ENCODE data around the gene LOXL3.

The LOXL3 gene

DNA sequence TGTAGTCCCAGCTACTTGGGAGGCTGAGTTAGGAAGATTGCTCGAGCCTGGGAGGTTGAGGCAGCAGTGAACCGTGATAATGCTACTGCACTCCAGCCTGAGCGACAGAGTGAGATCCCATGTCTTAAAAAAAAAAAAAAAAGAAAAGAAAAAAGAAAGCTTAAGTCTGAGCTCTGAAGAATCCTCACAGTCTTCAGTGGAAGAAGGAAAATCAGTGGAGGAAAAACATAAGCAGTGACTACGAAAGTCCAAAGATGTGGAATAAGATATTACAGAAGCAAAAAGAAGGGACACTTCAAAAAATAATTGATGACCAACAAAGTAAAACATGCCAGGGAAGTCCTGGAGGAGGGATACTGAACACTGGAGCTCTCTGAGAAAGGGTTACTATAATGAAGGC is 43.5 kb downstream of the LOXL3 start:
- no peak overlapping the region for H3K27ac ChIP-seq (ENCODE audit: insufficient read depth in 1 of 2, low read depth in 1 of 2, low read length in 2 of 2, poor library complexity in 1 of 2, severe bottlenecking in 2 of 2)
- H3K4me1 ChIP-seq (ENCODE audit: control extremely low read depth in 1 of 4, control insufficient read depth in 4 of 4, insufficient read depth in 4 of 4, low read length in 3 of 4) = peaks cover 0 to 44% (median 40%) of the 10 kb centered on the region in 4 experiments
- CTCF ChIA-PET = interaction anchor here (0.9 to 12.7 kb wide), 9 partner anchors 7 to 83 kb away, joined by 3 to 143 read pairs (median 4); partner anchors contain the start of genes AUP1, CCDC142, DQX1 and HTRA2
- H3K36me3 ChIP-seq (ENCODE audit: control insufficient read depth in 4 of 4, insufficient read depth in 4 of 4, low read length in 3 of 4) = peaks cover 0 to 8% (median 7%) of the 10 kb centered on the region in 4 experiments
- no peak for DNase-seq
- POLR2A ChIA-PET = interaction anchor here (1.5 kb wide), 1 partner anchor 52 kb away, joined by 4 read pairs; the partner anchor contains the start of gene WBP1
- WGBS (ENCODE audit: insufficient coverage) = 88% methylated on average over 3 of the region's 4 CpGs
- H3K4me3 ChIP-seq (ENCODE audit: control insufficient read depth in 1 of 7, extremely low read depth in 1 of 7, insufficient read depth in 4 of 7, low read depth in 2 of 7, low read length in 6 of 7) = no peak overlapping the region
- no peaks in the 10 kb centered on the region for H3K9me3 ChIP-seq (ENCODE audit: control extremely low read depth in 1 of 5, control insufficient read depth in 4 of 5, insufficient read depth in 2 of 5, low read depth in 1 of 5, low read length in 4 of 5)
- H3K27me3 ChIP-seq (replicated peaks in 2 of 5; ENCODE audit: control insufficient read depth in 4 of 5, insufficient read depth in 5 of 5, low read length in 4 of 5) = peaks cover 7 to 66% (median 38%) of the 10 kb centered on the region in 5 experiments

DNA sequence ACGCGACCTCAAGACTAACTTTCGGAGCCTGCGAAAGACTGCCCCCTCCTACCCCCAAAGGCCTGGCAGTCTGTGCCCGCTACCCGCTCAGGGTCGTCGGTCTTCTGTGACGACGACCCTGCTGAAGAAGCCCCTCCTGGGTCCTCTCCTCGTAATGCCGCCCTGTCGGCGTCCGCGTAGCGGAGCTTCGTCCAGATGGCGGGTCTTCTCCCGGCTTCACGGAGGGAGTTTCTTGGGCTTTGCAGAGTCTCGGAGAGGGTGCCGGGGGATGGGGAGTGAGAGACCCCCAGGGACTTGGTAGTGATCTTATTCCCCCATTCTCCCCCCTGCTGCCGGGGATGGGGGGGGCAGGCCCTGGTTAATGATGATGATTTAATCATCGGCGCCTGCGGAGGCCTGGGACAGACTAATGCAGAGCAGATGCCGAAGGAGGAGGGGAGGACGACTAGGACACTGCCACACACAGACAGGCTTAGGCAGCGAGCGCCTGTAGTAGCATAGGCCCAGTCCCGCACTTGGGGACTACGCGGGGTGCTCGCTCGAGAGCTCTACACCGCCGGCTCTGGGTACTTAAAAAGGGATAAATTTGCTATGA is 45.7 kb downstream of the LOXL3 start:
- DNase-seq = no peak
- WGBS (ENCODE audit: insufficient coverage) = 21% methylated on average over 25 of the region's 38 CpGs
- ChIA-PET CTCF (interaction anchor here (0.6 to 12.7 kb wide), 8 partner anchors 10 to 1208 kb away, joined by 3 to 143 read pairs (median 9); partner anchors contain the start of genes AUP1, DQX1 and HTRA2), POLR2A (no interaction called here)
- Histone ChIP-seq H3K27me3 (replicated peaks in 2 of 5; ENCODE audit: control insufficient read depth in 4 of 5, insufficient read depth in 5 of 5, low read length in 4 of 5) (peaks cover 7 to 63% (median 33%) of the 10 kb centered on the region in 5 experiments), H3K27ac (ENCODE audit: insufficient read depth in 1 of 2, low read depth in 1 of 2, low read length in 2 of 2, poor library complexity in 1 of 2, severe bottlenecking in 2 of 2) (peak overlapping the region; percentile 92 to 96), H3K9me3 (ENCODE audit: control extremely low read depth in 1 of 5, control insufficient read depth in 4 of 5, insufficient read depth in 2 of 5, low read depth in 1 of 5, low read length in 4 of 5) (no peaks in the 10 kb centered on the region), H3K4me3 (ENCODE audit: control insufficient read depth in 1 of 7, extremely low read depth in 1 of 7, insufficient read depth in 4 of 7, low read depth in 2 of 7, low read length in 6 of 7) (peak overlapping the region; percentile 80 to 99 (median 91)), H3K36me3 (ENCODE audit: control insufficient read depth in 4 of 4, insufficient read depth in 4 of 4, low read length in 3 of 4) (peaks cover 0 to 16% (median 8%) of the 10 kb centered on the region in 4 experiments), H3K4me1 (ENCODE audit: control extremely low read depth in 1 of 4, control insufficient read depth in 4 of 4, insufficient read depth in 4 of 4, low read length in 3 of 4) (peaks cover 0 to 45% (median 28%) of the 10 kb centered on the region in 4 experiments)

DNA sequence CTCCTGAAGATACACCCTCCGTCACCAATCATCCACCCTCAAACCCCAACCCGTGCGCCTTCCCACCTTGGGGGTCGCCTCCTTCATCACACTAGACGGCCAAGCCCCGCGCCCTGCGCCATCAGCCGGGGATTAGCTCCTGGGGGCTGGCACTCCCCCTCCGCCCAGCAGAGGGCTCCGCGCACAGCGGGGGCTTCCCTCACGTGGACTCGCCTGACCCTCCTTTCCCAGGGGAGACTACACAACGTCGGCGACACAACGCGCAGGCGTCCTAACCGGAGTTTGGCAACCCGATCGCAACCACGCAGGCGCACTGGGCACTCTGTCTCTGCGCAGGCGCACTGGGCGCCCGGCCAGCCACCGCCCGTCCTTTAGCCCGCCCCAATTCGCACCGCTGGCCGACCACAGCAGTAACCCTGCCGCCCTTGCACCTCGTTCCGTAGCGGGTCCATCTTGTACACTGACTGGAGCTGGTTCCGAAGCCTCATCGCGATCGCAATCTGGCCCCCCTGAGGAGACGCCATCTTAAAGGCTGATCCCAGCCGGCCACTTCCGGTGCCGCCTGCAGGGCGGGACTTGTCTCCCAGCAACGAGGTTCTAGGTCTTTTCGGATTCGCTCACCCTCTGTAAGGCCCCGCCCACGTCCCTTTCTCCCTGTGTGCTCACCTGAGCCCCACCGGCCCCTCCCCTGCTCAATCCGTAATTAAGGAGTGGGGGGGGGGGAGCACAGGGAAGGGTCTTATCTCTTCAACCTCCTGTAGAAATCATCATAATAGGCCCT is 46.4 kb downstream of the LOXL3 start, which contains the start of gene PCGF1:
Gene PCGF1 (minus strand): TSS at position 551 of the 781 bp plus-strand sequence. CDS start 27 bp downstream, at position 524.
- DNase-seq = peak; percentile 97 to 98 (median 97)
- H3K9me3 ChIP-seq (ENCODE audit: control extremely low read depth in 1 of 5, control insufficient read depth in 4 of 5, insufficient read depth in 2 of 5, low read depth in 1 of 5, low read length in 4 of 5) = no peaks in the 10 kb centered on the region
- 1% methylated on average over 49 of the region's 56 CpGs for WGBS (ENCODE audit: insufficient coverage)
- peak within 1 kb of the TSS; percentile 92 to 96 for H3K27ac ChIP-seq (ENCODE audit: insufficient read depth in 1 of 2, low read depth in 1 of 2, low read length in 2 of 2, poor library complexity in 1 of 2, severe bottlenecking in 2 of 2)
- H3K27me3 ChIP-seq (replicated peaks in 2 of 5; ENCODE audit: control insufficient read depth in 4 of 5, insufficient read depth in 5 of 5, low read length in 4 of 5) = peaks cover 7 to 63% (median 33%) of the 10 kb centered on the region in 5 experiments
- ChIA-PET CTCF (interaction anchor here (0.6 to 12.7 kb wide), 15 partner anchors 10 to 1207 kb away, joined by 3 to 143 read pairs (median 5); partner anchors contain the start of genes AUP1, CCDC142, DQX1 and HTRA2), POLR2A (no interaction called here)
- peaks cover 0 to 52% (median 34%) of the 10 kb centered on the region in 4 experiments for H3K4me1 ChIP-seq (ENCODE audit: control extremely low read depth in 1 of 4, control insufficient read depth in 4 of 4, insufficient read depth in 4 of 4, low read length in 3 of 4)
- peak within 1 kb of the TSS; percentile 80 to 99 (median 91) for H3K4me3 ChIP-seq (ENCODE audit: control insufficient read depth in 1 of 7, extremely low read depth in 1 of 7, insufficient read depth in 4 of 7, low read depth in 2 of 7, low read length in 6 of 7)
- peaks cover 0 to 16% (median 8%) of the 10 kb centered on the region in 4 experiments for H3K36me3 ChIP-seq (ENCODE audit: control insufficient read depth in 4 of 4, insufficient read depth in 4 of 4, low read length in 3 of 4)

DNA sequence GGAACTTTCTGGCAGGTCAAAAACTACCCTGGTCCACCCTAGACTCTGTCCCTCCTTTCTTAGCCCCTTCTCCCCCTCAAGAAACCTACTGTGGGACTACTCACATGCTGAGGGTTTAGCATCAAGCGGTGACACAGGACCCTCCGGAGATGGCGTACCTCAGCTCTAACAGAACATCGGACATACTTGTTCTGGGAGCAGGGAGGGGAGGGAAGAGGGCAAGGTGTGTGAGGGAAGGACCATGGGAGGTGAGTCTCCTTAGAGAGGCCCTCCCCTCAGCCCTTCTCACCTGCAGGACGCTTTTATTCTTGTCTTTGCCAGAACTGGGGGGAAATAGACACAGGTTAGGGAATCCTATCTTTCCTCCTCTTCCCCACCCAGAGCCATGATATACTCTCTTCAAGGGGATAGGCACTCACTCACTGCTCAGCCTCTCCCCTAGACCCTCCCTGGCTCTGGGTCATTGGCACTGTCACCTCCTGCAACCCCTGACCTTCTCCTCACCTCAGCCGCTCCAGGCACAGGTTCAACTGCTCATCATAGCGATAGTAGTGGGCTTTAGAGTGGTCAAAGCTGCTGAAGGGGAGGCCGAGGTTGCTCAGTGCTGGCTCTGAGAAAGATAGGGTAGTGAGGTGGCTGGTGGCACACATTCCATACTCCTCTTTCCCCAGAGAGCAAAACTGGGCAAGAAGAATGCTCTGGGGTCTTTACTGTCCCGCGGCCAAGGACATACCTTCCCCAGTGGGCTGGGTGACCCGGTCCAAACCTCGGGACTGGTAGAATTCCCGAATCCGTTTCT is 48.1 kb downstream of the LOXL3 start:
- peaks cover 0 to 55% (median 38%) of the 10 kb centered on the region in 4 experiments for H3K4me1 ChIP-seq (ENCODE audit: control extremely low read depth in 1 of 4, control insufficient read depth in 4 of 4, insufficient read depth in 4 of 4, low read length in 3 of 4)
- H3K27me3 ChIP-seq (replicated peaks in 2 of 5; ENCODE audit: control insufficient read depth in 4 of 5, insufficient read depth in 5 of 5, low read length in 4 of 5) = peaks cover 7 to 64% (median 29%) of the 10 kb centered on the region in 5 experiments
- WGBS (ENCODE audit: insufficient coverage) = 100% methylated on average over 2 of the region's 14 CpGs
- H3K36me3 ChIP-seq (ENCODE audit: control insufficient read depth in 4 of 4, insufficient read depth in 4 of 4, low read length in 3 of 4) = peaks cover 0 to 16% (median 8%) of the 10 kb centered on the region in 4 experiments
- CTCF ChIA-PET = interaction anchor here (0.6 to 12.7 kb wide), 9 partner anchors 9 to 85 kb away, joined by 3 to 143 read pairs (median 3); partner anchors contain the start of genes AUP1, DQX1 and HTRA2
- POLR2A ChIA-PET = no interaction called here
- no peak overlapping the region for H3K27ac ChIP-seq (ENCODE audit: insufficient read depth in 1 of 2, low read depth in 1 of 2, low read length in 2 of 2, poor library complexity in 1 of 2, severe bottlenecking in 2 of 2)
- H3K4me3 ChIP-seq (ENCODE audit: control insufficient read depth in 1 of 7, extremely low read depth in 1 of 7, insufficient read depth in 4 of 7, low read depth in 2 of 7, low read length in 6 of 7) = no peak overlapping the region
- no peak for DNase-seq
- no peaks in the 10 kb centered on the region for H3K9me3 ChIP-seq (ENCODE audit: control extremely low read depth in 1 of 5, control insufficient read depth in 4 of 5, insufficient read depth in 2 of 5, low read depth in 1 of 5, low read length in 4 of 5)

DNA sequence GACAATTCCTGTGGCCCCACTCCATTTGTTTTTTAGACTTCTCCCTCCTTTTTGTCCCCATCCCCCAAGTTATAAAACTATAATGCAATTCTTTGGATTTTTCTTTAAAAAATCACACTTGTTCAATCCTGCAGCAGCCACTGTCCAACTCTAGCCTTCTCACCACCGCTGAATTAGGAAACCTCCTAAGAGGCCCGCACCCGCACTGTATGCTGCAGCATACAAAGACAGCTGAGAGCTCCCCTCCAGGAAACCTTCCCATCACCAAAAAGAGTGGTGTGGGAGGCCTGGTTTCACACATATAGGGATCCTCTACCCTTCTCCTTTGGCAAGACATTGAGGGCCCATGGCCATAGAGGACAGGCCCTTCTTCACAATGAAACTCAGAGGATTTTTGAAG is 49.2 kb downstream of the LOXL3 start:
- WGBS (ENCODE audit: insufficient coverage) = 80% methylated on average over 1 of the region's 3 CpGs

More for the DNA sequence above, 49.2 kb downstream of the LOXL3 start:
- DNase-seq = no peak
- Histone ChIP-seq H3K27ac (ENCODE audit: insufficient read depth in 1 of 2, low read depth in 1 of 2, low read length in 2 of 2, poor library complexity in 1 of 2, severe bottlenecking in 2 of 2) (no peak overlapping the region), H3K9me3 (ENCODE audit: control extremely low read depth in 1 of 5, control insufficient read depth in 4 of 5, insufficient read depth in 2 of 5, low read depth in 1 of 5, low read length in 4 of 5) (no peaks in the 10 kb centered on the region), H3K4me1 (ENCODE audit: control extremely low read depth in 1 of 4, control insufficient read depth in 4 of 4, insufficient read depth in 4 of 4, low read length in 3 of 4) (peaks cover 0 to 58% (median 42%) of the 10 kb centered on the region in 4 experiments), H3K36me3 (ENCODE audit: control insufficient read depth in 4 of 4, insufficient read depth in 4 of 4, low read length in 3 of 4) (peaks cover 0 to 16% (median 8%) of the 10 kb centered on the region in 4 experiments), H3K27me3 (replicated peaks in 2 of 5; ENCODE audit: control insufficient read depth in 4 of 5, insufficient read depth in 5 of 5, low read length in 4 of 5) (peaks cover 4 to 64% (median 33%) of the 10 kb centered on the region in 5 experiments), H3K4me3 (ENCODE audit: control insufficient read depth in 1 of 7, extremely low read depth in 1 of 7, insufficient read depth in 4 of 7, low read depth in 2 of 7, low read length in 6 of 7) (no peak overlapping the region)
- ChIA-PET POLR2A (no interaction called here), CTCF (interaction anchor here (0.6 to 12.7 kb wide), 12 partner anchors 8 to 82 kb away, joined by 3 to 143 read pairs (median 6); partner anchors contain the start of genes AUP1, CCDC142, DQX1 and HTRA2)

All from common myeloid progenitor, CD34-positive (primary cell).